A549 treated with GW870086 at 1 μM for 4 hours (cell line): ENCODE results near the gene C6orf163. TPM values are rescaled to one million over a fixed set of nuclear protein-coding genes. Genes with fewer than 3 reads are reported as not detected.

Source experiments
- total RNA-seq: library from RNA; stranded (reverse); fragments of 200-300 nt; extraction: Qiagen RNA extraction; gene quantifications from 5 replicates; pipeline ENCODE4 v1.2.3, GENCODE V29; 2022; ENCODE audit warnings: low read depth

C6orf163 gene
- total RNA-seq = 0.11 to 0.74 TPM (median 0.21 TPM) in 4 of 5 replicates, not detected in the other

DNA sequence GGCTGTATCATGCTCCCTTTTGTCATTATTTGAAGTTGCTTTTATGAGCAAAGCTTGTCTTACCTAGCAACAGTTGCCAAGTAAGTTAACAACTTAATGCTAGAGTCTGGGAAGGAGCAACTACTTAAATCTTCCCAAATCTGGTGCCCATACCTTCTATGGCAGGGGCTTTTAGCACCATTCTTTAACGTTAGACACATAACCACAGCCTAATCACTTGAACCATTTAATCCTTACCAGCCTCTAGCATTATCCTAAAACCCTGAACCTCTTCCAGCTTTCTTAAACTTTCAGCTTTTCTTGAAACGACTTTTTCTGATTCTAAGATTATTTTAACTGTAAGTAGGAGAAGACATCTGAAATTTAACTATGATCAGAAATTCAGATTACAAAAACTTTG lies at the start of gene C6orf163:
C6orf163 (plus strand) TSS at position 83 of the 400 bp plus-strand sequence; CDS start at position 370, 287 bp downstream.

DNA sequence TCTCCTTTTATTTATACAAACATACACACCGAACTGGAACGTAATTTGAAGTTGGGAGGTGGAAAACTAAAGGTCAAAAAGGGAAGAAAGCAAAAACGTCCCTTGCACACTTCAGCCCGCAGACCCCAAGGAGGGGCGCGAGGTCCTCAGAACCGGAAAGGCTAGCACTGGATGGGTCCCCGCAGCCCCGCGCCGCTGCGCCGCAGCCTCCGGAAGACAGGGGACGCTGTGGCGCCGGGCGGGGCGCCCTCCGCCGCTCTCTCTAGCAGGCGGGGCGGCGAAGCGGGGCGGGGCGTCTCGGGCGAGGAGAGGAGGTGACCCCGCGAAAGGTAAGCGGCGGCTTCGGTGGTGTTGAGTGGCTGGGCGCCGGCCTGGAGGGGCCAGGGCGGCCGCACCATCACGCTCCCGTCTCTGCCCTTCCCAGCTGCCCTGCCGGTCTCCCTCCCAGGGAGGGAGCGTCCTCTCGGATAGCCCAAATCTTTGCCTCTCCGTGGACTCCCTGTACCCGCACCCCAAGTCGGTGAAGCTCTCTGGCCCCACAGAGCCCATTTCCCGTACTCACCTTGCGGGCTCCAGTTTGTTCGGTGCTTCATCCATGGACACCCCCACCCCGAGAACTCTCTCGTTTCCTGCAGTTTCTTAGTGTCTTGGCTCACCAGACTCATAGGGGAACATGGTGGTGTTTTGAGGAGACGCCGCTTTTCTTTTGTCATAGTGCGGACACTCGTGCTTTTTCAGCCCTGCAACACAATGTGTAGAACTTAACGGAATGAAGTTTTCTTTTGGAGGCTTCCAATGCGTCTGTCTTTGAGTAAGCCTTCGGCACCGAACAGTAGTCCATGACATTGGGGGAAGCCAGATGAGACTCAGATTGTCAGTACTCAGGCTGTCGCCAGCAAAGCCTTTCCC lies 22.1 kb upstream of the C6orf163 start, which contains the start of gene SMIM8:
SMIM8 (plus strand) TSS at position 285 of the 909 bp plus-strand sequence. CDS start 14,444 bp downstream, outside the sequence.

DNA sequence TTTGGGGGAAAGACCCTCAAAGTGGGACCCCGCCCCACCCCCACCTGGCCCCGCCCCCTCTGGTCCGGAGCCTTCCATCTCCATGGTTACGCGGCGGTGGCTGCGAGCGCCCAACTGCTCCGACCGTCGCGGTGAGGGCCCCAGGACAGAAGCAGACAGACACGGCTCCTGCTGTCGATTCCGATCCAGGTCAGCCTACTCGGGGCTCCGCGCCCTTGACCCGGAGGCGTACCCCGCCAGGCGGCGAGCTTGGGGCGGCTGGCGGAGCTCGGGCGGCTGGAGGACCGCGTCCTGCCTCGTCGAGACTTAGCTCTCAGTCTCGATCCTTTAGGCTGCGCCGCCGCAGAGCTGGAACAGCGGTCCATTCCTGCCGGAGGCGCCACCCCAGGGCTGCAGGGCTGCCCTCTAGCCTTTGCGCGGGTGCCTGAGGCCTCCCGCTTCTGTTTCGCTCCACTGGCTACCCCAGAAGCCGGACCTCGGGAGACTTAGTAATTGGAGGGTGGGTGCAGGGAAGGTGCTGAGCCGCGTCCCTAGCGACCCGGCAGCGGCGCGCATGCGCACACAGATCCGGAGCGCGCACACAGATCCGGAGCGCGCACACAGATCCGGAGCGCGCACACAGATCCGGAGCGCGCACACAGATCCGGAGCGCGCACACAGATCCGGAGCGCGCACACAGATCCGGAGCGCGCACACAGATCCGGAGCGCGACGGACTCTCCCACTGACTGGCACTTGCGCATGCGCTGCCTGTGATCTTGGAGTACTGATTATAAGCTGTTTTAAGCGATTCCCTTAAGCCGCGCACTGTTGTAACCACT lies 63.5 kb downstream of the C6orf163 start, which contains the start of gene CFAP206:
CFAP206 (plus strand) TSS at position 72 of the 820 bp plus-strand sequence. CDS start 1,868 bp downstream, outside the sequence.

Other genes with a start within 250 kb of the C6orf163 start
- 0.24 to 0.67 TPM (median 0.48 TPM) in 5 replicates for gene CGA, start 249.7 kb upstream of the C6orf163 start, total RNA-seq
- 2.0 to 4.1 TPM (median 3.1 TPM) in 5 replicates for gene ZNF292, start 189.2 kb upstream of the C6orf163 start, total RNA-seq
- 2.4 to 3.9 TPM (median 3.0 TPM) in 5 replicates for gene SMIM8, start 22.2 kb upstream of the C6orf163 start, total RNA-seq
- not detected in 5 replicates for gene GJB7, start 15.5 kb upstream of the C6orf163 start, total RNA-seq
- 0.40 to 0.73 TPM (median 0.46 TPM) in 5 replicates for gene CFAP206, start 63.2 kb downstream of the C6orf163 start, total RNA-seq
- 6.5 to 10.4 TPM (median 9.3 TPM) in 5 replicates for gene SLC35A1, start 128.2 kb downstream of the C6orf163 start, total RNA-seq
- gene RARS2, start 245.2 kb downstream of the C6orf163 start, total RNA-seq = 21.2 to 22.5 TPM (median 21.4 TPM) in 5 replicates
- 15.2 to 17.8 TPM (median 17.2 TPM) in 5 replicates for gene ORC3, start 245.3 kb downstream of the C6orf163 start, total RNA-seq